VCaP (cell line): ENCODE data around the gene CACNA1D.

Source experiments
- H3K27ac ChIP-seq: fragments of 450-650 bp; 2 replicates; pipeline ENCODE4 v1.5.1; 2017
- CTCF ChIP-seq: fragments of 450-650 bp; conservative IDR thresholded peaks from 2 replicates; pipeline ENCODE4 v1.5.1; 2017; ENCODE audit warnings: mild to moderate bottlenecking, moderate library complexity

Gene CACNA1D

GRCh38 chr3:53591646-53592045 is 97.2 kb downstream of the CACNA1D start:
- no peak for TF ChIP-seq CTCF
- peak overlapping the region; percentile 41 for H3K27ac ChIP-seq

- TF ChIP-seq CTCF, result no peak
- no peak overlapping the region for H3K27ac ChIP-seq
Observed at GRCh38 chr3:53592862-53593261, 98.5 kb downstream of the CACNA1D start.

DNA sequence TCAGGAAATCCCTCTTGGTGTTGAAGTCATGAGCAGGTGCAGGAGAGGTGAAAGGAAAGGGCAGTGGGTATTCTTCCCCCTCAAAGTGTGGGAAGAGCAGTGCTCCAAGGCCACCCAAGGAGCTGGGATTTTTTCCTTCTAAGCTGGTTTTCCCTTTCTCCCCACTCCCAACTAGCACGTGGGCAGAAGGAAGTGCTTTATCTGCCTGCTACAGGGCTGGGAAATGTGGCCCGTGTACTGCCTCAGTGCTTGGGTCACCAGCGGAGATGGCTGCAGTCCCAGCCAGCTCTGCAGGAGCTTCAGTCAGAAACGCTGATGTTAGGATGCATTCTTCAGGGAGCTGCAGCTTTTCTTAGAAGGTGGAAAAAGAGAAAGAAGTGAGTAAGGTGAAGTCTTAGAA is 99.2 kb downstream of the CACNA1D start:
- H3K27ac ChIP-seq, result no peak overlapping the region
- no peak for TF ChIP-seq CTCF

- no peak overlapping the region for H3K27ac ChIP-seq
- no peak for TF ChIP-seq CTCF
Observed at GRCh38 chr3:53594276-53594675, 99.9 kb downstream of the CACNA1D start.

GRCh38 chr3:53595660-53596059 is 101.2 kb downstream of the CACNA1D start:
- H3K27ac ChIP-seq, result no peak overlapping the region
- no peak for TF ChIP-seq CTCF

GRCh38 chr3:53597136-53597915 is 102.9 kb downstream of the CACNA1D start:
- no peak for TF ChIP-seq CTCF
- H3K27ac ChIP-seq, result no peak overlapping the region

DNA sequence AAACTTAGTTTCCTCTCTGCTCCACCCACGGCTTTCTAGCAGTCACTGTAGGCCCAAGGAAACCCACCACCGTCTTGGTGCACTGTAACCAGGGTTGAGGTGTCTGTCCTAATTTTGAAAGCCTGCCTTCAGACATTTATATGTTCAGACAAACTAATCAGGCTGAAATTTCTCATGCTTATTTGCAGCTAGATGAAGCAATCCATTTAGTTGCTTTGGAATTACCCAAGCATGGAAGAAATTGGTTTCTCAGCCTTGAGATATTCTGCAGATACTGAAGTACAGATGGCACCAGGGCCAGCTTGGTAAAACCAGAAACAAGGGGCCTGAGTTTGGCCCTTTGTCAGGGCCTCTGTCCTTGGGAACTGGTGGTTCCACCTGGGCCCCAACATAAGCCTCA is 105.4 kb downstream of the CACNA1D start:
- no peak overlapping the region for H3K27ac ChIP-seq
- TF ChIP-seq CTCF, result no peak
